Measurements from ENCODE around the gene TRIP12.
"Not testable (repeated sequence)": the region's sequence is repeated elsewhere in the genome, so short reads cannot be mapped to it uniquely, and the experiment has no call there.

The TRIP12 gene

DNA sequence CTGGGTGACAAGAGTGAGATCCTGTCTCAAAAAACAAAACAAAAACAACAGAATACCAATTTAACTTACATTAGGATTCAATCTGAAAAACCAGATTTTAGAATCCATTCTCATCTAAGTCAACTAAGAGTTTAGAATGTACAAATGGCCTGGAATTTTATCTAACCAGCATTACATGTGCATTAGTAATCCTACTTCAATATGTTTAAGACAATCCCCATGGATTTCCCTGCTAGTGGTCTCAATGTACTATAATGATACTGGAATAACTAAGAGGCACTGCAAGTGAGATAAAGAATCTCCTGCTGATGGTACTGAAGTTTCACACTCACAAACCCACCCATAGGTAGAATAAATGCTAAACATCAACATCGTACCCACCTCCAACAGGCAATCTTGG, 153.6 kb downstream of the TRIP12 start:
- DNase-seq (ENCODE audit: low read depth in 2 of 2): no peak

DNA sequence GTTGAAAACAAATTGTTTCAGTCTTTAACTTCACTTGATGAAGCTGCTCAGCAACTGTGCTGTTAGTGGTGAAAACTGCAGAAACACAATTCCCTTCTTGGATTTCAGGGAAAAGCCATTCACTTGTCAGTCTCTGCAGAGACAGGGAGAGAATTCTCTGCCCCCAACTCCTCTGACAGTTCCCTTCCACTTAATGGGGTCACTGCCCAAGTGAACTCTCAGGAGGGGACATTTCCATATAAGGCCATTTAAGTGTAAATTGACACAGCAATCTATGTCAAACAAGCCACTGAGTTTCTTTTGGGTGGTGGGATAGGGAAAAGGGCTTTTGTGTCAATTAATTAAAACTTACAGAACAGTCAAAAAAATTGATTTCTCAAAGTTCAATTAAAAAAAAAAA, 156.1 kb downstream of the TRIP12 start:
- DNase-seq (ENCODE audit: low read depth in 2 of 2): no peak

DNA sequence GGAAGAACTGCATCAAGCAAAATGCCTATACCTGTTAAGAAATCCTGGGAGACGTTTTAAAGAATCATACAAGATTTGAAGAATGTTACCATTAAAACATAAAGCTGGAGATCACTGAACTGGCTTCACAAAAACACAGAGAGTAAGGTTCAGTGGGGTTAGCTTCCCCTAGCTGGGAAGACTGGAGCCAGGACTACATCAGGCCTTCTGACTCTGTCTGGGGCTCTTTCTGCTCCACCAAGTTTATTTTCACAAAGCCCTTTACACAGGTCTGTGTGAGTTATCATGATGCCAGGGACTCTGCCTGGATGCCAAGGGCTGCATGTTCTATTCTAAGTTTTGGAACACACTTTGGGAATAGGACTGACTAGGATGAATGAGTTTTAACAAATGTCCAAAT, 160.1 kb downstream of the TRIP12 start:
- no peak for DNase-seq (ENCODE audit: low read depth in 2 of 2)

DNA sequence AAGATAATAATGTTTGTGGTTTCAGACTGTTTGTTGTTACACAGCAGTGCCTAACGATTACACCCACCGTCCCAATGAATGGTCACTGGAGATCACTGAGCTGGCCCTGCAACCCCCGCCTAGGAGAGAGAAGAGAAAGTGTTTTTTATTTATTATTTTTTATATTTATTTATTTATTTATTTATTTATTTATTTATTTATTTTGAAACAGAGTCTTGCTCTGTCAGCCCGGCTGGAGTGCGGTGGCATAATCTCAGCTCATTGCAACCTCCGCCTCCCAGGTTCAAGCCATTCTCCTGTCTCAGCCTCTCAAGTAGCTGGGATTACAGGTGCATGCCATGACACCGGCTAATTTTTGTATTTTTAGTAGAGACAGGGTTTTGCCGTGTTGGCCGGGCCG, 164.3 kb downstream of the TRIP12 start:
- DNase-seq (ENCODE audit: low read depth in 2 of 2): not testable (repeated sequence)

DNA sequence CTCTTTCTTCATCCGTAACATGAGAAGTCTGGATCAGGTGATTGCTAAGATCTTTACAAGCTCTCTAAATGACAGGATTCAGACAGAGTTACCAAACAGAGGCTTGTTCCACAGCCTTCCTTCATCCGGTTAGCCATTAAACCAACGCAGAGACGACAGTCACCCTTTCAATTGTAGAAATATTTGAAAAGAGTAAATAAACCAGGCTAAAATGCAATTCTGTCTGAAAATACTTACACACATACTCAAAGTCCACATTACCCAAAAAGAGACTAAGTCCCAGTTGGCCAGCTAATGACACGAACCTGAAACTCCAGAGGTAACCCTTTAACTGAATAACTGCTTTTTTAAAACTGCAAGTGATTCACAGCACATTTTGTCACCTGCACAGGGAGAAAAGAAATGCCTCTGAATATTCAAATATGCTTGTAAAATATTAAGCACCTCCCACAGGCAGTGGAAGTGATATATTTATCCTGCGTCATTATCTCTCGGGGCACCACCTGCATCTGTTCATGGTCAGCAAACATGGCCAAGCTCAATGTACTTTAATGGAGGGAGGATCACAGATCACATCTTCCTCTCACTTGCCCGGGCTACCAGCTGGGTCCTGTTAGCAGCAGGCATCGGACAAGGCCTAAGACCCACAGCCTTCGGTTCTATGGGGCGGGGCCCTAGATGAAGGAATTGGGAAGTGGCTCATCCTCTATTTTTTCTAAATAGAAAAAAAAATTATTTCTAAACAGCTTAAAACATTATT, 168.7 kb downstream of the TRIP12 start:
- DNase-seq (ENCODE audit: low read depth in 2 of 2): no peak

DNA sequence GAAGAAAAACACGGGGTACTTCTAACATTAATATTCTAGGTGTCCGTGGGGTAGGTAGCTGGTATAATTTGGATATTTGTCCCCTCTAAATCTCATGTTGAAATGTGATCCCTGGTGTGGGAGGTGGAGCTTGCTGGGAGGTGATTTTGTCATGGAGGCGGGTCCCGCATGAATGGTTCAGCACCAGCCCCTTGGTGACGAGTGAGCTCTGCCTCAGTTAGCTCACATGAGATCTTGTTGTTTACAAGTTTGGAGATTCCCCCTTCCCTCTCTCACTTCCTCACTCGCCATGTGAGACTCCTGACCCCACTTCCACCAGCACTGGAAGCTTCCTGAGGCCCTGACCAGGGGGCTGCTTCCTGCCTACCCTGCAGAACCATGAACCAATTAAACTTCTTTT, 172.0 kb downstream of the TRIP12 start:
- DNase-seq (ENCODE audit: low read depth in 2 of 2): no peak

DNA sequence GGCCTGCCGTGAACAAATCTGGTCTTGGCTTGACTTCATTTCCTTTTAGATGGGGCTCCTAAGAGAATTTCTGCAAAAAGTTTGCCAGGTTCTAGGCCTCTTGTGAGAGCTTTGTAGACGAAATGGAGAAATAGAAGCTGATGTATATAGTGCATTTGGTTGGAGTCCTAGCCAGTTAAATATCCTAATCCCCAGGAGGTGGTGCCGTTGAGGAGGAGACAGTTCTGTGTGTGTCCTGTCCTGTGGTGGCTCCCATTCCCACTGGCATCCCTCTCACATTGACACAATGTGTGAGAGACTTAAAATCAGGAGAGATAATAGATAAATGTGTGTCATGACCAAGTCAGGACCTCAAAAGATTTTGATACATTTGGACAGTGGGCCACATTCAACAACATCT, 172.9 kb downstream of the TRIP12 start:
- DNase-seq (ENCODE audit: low read depth in 2 of 2): no peak

DNA sequence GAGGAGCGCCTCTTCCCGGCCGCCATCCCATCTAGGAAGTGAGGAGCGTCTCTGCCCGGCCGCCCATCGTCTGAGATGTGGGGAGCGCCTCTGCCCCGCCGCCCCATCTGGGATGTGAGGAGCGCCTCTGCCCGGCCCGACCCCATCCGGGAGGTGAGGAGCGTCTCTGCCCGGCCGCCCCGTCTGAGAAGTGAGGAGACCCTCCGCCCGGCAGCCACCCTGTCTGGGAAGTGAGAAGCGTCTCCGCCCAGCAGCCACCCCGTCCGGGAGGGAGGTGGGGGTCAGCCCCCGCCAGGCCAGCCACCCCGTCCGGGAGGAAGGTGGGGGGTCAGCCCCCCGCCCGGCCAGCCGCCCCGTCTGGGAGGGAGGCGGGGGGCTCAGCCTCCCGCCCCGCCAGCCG, 179.1 kb downstream of the TRIP12 start:
- DNase-seq (ENCODE audit: low read depth in 2 of 2): not testable (repeated sequence)

DNA sequence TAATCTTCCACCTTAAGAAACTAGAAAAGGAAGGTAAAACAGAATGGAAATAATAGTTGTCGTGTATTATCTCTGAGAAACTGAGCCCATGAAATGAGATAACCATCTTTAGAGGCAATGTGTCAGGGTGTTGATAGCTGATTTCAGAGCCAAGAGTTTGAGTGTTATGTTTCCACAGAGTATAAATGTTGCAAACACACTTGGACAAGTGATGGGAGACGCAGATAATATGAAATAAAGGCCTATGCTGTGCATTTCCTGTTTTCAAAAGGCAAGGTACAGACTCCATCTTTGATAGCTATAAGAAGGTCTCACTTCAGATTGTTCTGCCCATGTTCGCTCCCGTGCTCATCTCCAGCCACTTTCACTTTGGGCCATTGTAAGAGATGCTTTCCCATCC, 181.5 kb downstream of the TRIP12 start:
- no peak for DNase-seq (ENCODE audit: low read depth in 2 of 2)

DNA sequence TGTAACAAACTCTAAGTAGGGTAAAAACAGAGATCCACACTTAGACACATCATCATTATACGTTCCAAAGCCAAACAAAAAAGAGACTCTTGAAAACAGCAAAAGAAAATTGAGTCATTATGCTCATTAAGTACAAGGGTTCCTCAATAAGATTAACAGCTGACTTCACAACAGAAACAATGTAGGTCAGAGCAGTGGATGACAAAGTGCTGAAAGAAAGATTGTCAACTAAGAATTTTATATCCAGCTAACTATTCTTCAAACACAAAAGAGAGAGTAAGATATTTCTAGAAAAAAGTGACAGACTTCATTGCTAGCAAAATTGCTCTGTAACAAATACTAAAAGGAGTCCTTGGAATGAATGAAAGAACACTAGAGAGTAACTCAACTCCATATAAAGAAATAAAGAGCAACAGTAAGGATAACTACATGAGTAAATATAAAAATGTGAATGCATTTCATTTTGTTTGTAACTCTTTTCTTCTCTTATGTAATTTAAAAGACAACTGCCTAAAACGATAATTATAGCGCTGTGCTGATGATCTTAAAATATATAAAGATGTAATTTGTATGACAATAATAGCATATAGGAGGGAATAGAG, 183.7 kb downstream of the TRIP12 start:
- DNase-seq (ENCODE audit: low read depth in 2 of 2): no peak

DNA sequence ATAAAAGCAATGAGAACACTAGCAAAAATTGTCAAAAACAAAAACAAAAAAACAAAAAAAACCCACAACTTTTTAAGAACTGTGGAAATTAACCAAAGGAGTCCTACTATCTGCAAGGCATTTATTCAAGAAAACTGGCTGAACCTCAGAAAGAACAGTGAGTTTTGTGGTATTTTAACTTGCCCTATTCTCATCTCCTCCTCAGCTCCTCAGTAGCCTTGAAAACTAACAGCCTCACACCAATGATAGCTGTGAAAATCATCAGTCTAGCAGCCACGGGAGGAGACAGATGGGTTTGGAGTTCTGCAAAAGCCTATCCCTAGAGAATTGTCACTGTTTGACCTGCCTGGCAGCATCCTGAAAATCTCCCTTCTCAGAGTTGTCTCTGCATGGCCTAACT, 187.4 kb downstream of the TRIP12 start:
- no peak for DNase-seq (ENCODE audit: low read depth in 2 of 2)

DNA sequence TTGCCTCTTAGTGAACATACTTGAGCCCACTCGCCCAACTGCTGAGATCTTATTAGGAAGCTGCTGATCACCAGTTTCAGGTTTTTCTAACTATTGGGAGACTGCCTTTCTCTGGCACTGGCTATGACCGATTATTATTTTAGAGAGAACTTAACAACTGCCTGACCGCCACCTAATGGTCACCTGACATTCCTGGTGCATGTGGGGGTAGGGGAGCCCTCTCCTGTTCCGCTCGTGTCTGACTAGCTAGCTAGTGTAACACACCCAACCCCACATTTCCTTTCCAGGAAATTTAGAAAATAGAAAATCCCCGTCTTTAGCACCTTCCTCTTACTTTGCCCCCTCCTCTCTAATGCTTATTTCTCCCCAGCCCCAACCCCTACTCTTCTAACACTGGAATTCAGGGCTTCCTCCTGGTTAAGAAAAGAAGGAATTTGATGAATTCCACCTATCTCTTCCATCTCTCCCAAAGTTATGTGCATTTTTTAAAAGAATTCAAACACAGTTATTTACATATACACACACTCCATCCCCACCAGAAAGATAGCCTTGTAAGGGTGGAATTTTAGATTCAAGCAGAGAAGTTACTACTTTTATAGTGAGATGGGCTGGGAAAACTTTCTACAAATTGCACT, 188.1 kb downstream of the TRIP12 start:
- no peak for DNase-seq (ENCODE audit: low read depth in 2 of 2)

DNA sequence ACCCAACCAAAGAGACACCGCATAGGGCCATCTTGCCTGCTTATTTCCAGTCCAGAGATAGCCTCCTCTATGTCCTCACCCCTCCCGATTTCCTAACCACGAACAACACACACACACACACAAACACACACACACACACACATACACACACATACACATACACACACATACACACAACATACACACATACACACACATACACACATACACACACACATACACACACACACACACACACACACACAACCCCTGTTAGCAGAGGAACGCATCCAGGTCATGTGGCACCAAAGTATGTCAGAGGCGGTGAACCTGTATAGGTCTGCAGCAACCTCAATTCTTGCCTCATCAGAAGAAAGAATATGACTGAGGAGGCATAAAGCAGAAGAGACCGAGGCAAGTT, 188.9 kb downstream of the TRIP12 start:
- DNase-seq (ENCODE audit: low read depth in 2 of 2): no peak

DNA sequence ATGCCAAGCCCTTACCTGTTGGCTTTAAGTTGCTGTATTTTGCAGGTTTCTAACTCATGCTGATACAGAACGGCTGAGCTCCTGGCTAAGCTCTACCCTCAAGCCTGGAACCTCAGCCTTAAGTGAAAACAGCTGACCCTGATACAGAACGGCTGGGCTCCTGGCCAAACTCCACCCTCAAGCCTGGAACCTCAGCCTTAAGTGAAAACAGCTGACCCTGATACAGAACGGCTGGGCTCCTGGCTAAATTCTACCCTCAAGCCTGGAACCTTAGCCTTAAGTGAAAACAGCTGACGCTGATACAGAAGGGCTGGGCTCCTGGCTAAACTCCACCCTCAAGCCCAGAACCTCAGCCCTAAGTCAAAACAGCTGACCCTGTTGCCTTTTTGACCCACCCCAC, 189.9 kb downstream of the TRIP12 start:
- DNase-seq (ENCODE audit: low read depth in 2 of 2): no peak

DNA sequence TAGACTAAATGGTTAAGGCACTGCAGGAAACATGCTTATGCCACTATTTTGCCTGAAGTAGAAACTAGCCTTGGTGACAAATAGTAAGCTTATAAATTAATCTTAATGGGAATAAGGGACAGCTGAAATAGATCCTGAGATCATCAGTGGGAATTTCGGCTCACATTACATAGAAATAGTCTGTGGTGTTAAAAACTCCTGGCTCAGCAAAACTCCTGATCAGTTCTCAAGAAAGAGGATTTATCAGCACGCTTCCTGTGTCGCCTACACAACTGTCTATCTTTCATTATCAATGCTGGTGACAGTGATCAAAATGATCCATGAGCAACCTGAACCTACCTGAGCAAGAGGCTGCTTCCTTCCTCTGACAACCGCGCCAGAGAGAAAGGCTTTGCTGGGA, 190.4 kb downstream of the TRIP12 start:
- DNase-seq (ENCODE audit: low read depth in 2 of 2): no peak

DNA sequence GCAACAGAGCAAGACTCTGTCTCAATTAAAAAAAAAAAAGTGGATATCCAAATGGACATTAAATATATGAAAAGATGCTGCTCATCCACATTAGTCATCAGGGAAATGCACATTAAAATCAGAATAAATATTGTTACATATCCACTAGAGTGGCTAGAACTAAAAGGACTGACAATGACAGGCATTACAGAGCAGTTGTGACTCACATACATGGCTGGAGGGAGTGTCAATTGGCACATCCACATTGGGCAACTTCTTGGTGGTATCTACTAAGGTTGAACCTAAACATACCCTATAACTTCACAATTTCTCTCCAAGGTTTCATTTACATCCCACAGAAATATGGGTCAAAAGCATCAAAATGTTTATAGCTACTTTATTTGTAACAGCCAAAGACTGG, 193.4 kb downstream of the TRIP12 start:
- no peak for DNase-seq (ENCODE audit: low read depth in 2 of 2)

DNA sequence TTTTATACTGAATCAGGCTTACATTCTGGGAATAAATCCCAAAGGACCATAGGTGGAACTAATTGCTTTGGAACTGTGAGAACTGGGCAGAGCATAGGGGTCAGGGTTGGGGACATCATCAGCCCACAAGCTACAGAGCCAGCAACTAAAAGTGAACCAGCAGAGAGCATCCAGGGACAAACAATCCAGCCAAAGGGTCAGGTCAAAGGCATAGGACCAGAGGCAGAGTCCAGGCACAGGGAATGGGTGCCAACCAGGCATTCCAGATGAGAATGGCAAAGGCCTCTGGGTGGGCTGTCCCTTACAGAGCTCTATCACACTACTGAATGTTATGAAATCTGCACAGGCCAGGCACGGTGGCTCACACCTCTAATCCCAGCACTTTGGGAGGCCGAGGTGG, 195.2 kb downstream of the TRIP12 start:
- no peak for DNase-seq (ENCODE audit: low read depth in 2 of 2)

DNA sequence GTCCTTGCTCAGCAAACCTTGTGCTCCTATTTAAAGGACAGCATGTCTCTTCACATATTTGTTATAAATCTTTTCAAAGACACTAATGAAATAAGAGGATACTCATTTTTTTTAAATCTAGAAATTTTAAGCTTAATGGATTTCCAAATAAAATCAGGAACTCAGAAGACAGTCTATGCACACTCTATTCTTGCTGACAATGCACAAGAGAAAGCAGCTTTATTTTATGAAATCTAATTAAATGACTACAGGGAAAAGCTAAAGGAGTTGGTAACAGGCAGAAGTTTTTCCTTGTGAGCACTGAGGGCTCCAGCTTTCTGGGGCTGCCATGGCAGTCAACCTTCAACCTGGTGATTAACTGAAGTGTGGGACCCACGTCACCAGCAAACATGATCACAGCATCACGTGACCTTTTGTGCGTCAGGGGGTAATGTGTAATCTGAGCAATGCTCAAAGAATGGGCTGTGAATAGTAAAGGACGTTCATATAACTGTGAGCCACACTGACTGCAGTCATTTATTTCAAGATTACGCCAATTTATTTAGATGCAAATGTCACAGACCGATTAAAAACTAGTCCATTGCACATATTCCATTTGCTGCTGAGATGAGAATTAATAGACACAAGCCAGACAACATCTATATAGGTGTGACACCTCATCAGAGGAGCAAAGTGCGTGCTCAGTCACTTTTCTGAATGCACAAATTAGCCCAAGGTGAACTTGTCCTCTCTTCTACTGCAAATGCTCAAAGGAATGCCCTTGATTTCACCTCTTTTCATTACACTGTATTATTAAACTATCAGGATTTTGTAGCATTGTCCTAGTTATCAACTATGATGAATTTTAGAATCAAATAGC, 195.9 kb downstream of the TRIP12 start:
- DNase-seq (ENCODE audit: low read depth in 2 of 2): no peak

DNA sequence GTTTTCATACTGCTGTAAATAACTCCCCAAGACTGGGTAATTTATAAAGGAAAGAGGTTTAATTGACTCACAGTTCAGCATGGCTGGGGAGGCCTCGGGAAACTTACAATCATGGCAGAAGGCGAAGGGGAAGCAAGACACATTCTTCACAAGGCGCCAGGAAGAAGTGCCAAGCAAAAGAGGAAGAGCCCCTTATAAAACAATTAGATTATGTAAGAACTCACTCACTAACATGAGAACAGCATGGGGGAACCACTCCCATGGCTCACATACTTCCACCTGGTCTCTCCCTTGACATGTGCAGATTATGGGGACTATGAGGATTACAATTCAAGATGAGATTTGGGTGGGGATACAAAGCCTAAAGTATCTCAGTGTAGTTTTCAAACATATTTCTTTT, 198.6 kb downstream of the TRIP12 start:
- not testable (repeated sequence) for DNase-seq (ENCODE audit: low read depth in 2 of 2)

DNA sequence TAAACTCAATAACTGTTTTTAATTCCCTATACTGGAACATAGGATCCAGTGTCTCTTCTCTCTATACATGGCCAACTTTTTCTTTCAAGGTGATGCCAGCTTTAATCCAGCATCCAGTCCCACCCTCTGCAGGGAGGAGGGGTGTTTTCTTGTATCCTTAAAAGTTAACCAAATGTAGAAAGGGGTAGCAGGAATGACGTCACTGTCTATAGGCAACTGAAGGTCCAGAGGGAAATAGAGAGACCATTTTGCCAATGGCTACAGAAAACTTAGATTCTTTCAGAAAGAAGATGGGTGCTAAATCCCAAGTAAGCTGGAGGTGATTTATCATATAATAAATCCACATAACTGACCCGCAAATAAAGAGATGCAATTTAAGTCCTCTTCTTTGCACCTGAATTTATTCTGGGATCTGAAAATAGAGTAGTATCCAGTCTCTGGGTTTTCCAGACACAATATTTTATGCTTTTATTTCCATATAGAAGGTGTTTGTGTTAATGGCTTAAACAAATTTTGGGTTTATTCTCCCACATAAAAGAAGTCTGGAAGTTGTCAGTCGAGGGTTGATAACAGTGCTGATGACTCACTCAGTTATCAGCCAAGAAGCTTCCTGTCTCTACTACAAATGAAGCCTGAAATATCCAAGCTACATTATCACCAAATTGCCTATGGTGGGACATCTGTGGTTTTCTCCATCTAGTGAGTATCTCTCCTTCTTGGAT, 201.7 kb downstream of the TRIP12 start:
- no peak for DNase-seq (ENCODE audit: low read depth in 2 of 2)

DNA sequence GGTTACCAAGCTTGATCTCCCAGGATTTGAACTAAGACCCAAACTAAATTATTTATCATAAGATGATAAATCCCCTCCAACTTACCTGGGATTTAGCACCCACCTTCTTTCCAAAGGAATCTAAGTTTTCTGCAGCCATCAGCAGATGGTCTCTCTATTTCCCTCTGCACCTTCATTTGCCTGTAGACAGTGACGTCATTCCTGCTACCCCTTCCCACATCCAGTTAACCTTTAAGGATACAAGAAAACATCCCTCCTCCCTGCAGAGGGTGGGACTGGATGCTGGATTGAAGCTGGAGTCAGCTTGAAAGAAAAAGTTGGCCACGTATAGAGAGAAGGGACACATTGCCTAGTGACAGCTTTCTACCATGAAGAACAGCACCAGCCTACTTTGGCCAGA, 203.8 kb downstream of the TRIP12 start:
- DNase-seq (ENCODE audit: low read depth in 2 of 2): no peak
